HG02678 (cell line): ENCODE results near the gene SYT1.

Source experiments
- ATAC-seq: cut with Tn5 transposase; IDR thresholded peaks from one replicate; pipeline ENCODE4 v1.9.1; 2021; ENCODE audit warnings: mild to moderate bottlenecking, moderate library complexity; ENCODE audit not compliant: unreplicated experiment

The SYT1 gene

GRCh38 chr12:79329933-79330332 is 465.4 kb downstream of the SYT1 start:
- no peak for ATAC-seq

- ATAC-seq, result no peak
These were observed 467.3 kb downstream of the SYT1 start for GRCh38 chr12:79331870-79332269.

- no peak for ATAC-seq
These were observed 468.6 kb downstream of the SYT1 start for GRCh38 chr12:79333144-79333543.

- no peak for ATAC-seq
These were observed 473.2 kb downstream of the SYT1 start for GRCh38 chr12:79337662-79338290.

- peak; percentile 77 for ATAC-seq
These were observed 480.6 kb downstream of the SYT1 start for GRCh38 chr12:79344855-79345847.

- no peak for ATAC-seq
These were observed 483.3 kb downstream of the SYT1 start for GRCh38 chr12:79347866-79348265.

- no peak for ATAC-seq
These were observed 486.7 kb downstream of the SYT1 start for GRCh38 chr12:79351251-79351650.

- ATAC-seq, result no peak
These were observed 491.6 kb downstream of the SYT1 start for GRCh38 chr12:79356216-79356615.

- ATAC-seq, result no peak
These were observed 492.5 kb downstream of the SYT1 start for GRCh38 chr12:79357048-79357447.

- no peak for ATAC-seq
These were observed 494.2 kb downstream of the SYT1 start for GRCh38 chr12:79358716-79359300.

- no peak for ATAC-seq
These were observed 495.7 kb downstream of the SYT1 start for GRCh38 chr12:79360286-79360685.

GRCh38 chr12:79360936-79361335 is 496.4 kb downstream of the SYT1 start:
- no peak for ATAC-seq

- no peak for ATAC-seq
These were observed 499.6 kb downstream of the SYT1 start for GRCh38 chr12:79364197-79364596.

- ATAC-seq, result no peak
These were observed 501.8 kb downstream of the SYT1 start for GRCh38 chr12:79366374-79366773.

GRCh38 chr12:79367032-79367589 is 502.5 kb downstream of the SYT1 start:
- ATAC-seq, result no peak

- ATAC-seq, result no peak
These were observed 505.4 kb downstream of the SYT1 start for GRCh38 chr12:79370021-79370420.

- ATAC-seq, result no peak
These were observed 506.7 kb downstream of the SYT1 start for GRCh38 chr12:79371226-79371625.

GRCh38 chr12:79373896-79374499 is 509.4 kb downstream of the SYT1 start:
- ATAC-seq, result peak; percentile 83

GRCh38 chr12:79374545-79374944 is 510.0 kb downstream of the SYT1 start:
- ATAC-seq, result no peak

GRCh38 chr12:79375050-79375449 is 510.5 kb downstream of the SYT1 start:
- ATAC-seq, result no peak

GRCh38 chr12:79378496-79378895 is 513.9 kb downstream of the SYT1 start:
- no peak for ATAC-seq
